HEK293T (cell line): ENCODE results near the gene DUSP14.

ENCODE experiments used
- CTCF ChIA-PET: fragments of 350-600 bp; formaldehyde crosslinking; extraction: SDS; loops from one replicate; lab custom pipeline; 2021; ENCODE audit warnings: antibody characterized with exemption, inconsistent platforms; lab: Yijun Ruan, JAX
- POLR2A ChIA-PET: fragments of 350-600 bp; formaldehyde crosslinking; extraction: SDS; loops from one replicate; lab custom pipeline; 2020; ENCODE audit warnings: antibody characterized with exemption, inconsistent platforms; lab: Yijun Ruan, JAX
- DNase-seq: peaks from one replicate; pipeline ENCODE4 v3.0.0; 2012; ENCODE audit warnings: mixed read lengths; ENCODE audit errors: extremely low spot score
- ARNT ChIP-seq: fragments of 450-650 bp; IDR thresholded peaks from 2 replicates; pipeline ENCODE4 v1.6.1; 2017; ENCODE audit warnings: mild to moderate bottlenecking
- BHLHE40 ChIP-seq: fragments of 450-650 bp; IDR thresholded peaks from 2 replicates; pipeline ENCODE4 v1.6.1; 2016; ENCODE audit warnings: mild to moderate bottlenecking, moderate library complexity, borderline replicate concordance
- CTBP1 ChIP-seq: fragments of 450-650 bp; IDR thresholded peaks from 2 replicates; pipeline ENCODE4 v1.6.1; 2016; ENCODE audit warnings: borderline replicate concordance
- ELF4 ChIP-seq: fragments of 450-650 bp; IDR thresholded peaks from 2 replicates; pipeline ENCODE4 v1.6.1; 2017; ENCODE audit warnings: antibody characterized with exemption
- FOXA1 ChIP-seq: fragments of 450-650 bp; IDR thresholded peaks from 2 replicates; pipeline ENCODE4 v1.6.1; 2016; ENCODE audit warnings: mild to moderate bottlenecking
- FOXK2 ChIP-seq: fragments of 450-650 bp; IDR thresholded peaks from 2 replicates; pipeline ENCODE4 v1.6.1; 2016; ENCODE audit warnings: mild to moderate bottlenecking
- FOXM1 ChIP-seq: fragments of 450-650 bp; IDR thresholded peaks from 2 replicates; pipeline ENCODE4 v1.6.1; 2017; ENCODE audit warnings: mild to moderate bottlenecking, borderline replicate concordance
- HDGF ChIP-seq: fragments of 450-650 bp; IDR thresholded peaks from 2 replicates; pipeline ENCODE4 v1.6.1; 2017; ENCODE audit warnings: antibody characterized with exemption, borderline replicate concordance
- L3MBTL2 ChIP-seq: fragments of 450-650 bp; conservative IDR thresholded peaks from 2 replicates; pipeline ENCODE4 v1.6.1; 2016; ENCODE audit warnings: mild to moderate bottlenecking
- LEF1 ChIP-seq: fragments of 450-650 bp; IDR thresholded peaks from 2 replicates; pipeline ENCODE4 v1.6.1; 2017; ENCODE audit warnings: mild to moderate bottlenecking, borderline replicate concordance
- NFRKB ChIP-seq: fragments of 450-650 bp; IDR thresholded peaks from 2 replicates; pipeline ENCODE4 v1.6.1; 2016; ENCODE audit warnings: mild to moderate bottlenecking, moderate library complexity
- SP1 ChIP-seq: fragments of 450-650 bp; IDR thresholded peaks from 2 replicates; pipeline ENCODE4 v1.6.1; 2017
- SUZ12 ChIP-seq: fragments of 450-650 bp; IDR thresholded peaks from 2 replicates; pipeline ENCODE4 v1.6.1; 2016; ENCODE audit warnings: mild to moderate bottlenecking
- TARDBP ChIP-seq: fragments of 450-650 bp; IDR thresholded peaks from 2 replicates; pipeline ENCODE4 v1.6.1; 2016
- ZNF384 ChIP-seq: fragments of 450-650 bp; IDR thresholded peaks from 2 replicates; pipeline ENCODE4 v1.6.1; 2016
- TF ChIP-seq, protein P1 (sequence below): fragments of 450-650 bp; IDR thresholded peaks from 2 replicates; pipeline ENCODE4 v1.6.1; 2016

The DUSP14 gene

DNA sequence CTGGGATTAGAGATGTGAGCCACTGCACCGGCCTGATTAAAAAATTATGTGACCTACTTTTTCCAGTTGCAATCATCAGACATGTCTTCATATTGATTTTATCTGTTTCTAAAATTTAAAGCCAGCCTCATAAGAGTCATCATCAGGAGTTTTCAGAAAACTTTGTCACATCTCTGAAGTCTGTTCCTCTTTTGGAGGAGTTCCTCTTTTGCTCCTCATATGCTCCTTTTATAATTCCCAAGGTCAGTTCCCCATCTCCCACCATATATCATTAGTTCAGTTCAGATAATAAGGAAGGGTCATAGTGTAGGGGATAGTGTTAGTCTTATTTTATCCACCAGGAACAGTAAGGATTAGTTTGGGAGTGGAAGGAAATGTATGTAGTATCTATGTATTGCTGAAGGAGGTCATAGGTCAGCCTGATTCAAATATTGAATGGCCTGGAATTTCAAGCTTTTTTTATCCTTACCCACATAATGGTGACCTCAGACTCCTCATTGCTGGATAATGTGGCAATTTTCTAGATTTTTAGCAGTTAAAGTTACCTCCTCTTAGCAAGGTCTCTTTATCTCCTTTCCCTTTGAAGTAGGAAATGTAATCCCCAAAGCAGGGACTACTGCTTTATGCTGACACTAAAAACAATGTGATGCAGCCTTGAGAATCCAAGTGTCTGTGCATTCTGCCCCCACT is 13.8 kb upstream of the DUSP14 start:
- ChIA-PET CTCF (interaction anchor here (0.6 kb wide), 1 partner anchor 16 kb away, joined by 6 read pairs; no protein-coding TSS in a partner anchor), POLR2A (no interaction called here)
- DNase-seq, result no peak

DNA sequence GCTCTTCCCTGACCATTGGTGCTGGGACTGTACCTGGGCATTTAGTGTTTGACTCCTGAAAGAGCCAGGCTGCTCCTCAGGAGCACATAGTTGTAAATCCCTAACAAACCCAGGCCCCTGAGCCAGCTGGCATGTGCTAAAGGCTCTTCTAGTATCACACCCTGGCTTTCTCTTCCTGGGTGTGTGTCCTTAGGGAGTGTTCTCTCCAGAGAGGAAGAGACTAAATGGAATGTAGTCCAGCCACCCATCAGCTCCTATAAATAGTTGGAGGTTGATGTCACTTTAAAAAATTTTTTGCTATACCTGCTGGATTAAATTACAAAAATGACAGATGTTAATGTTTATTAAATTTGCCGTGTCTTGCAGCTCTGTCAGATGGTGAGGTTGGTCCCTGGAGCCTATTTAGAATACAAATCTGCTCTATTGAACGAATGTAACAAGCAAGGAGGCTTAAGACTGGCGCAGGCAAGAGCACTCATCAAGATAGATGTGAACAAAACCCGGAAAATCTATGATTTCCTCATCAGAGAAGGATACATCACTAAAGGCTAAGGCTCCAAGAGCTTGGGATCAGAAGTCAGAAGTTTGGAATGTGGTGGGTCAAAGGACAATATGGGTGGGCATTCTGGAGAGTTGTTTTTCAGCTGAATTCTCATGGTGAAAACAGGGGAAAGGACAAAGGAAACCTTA is 13.1 kb upstream of the DUSP14 start:
- ChIA-PET POLR2A (interaction anchor here (1.1 kb wide), 1 partner anchor 13 kb away, joined by 3 read pairs; the partner anchor contains the start of gene DUSP14), CTCF (interaction anchor here (0.6 kb wide), 1 partner anchor 16 kb away, joined by 6 read pairs; no protein-coding TSS in a partner anchor)
- no peak for DNase-seq
- TF ChIP-seq, protein P1, sequence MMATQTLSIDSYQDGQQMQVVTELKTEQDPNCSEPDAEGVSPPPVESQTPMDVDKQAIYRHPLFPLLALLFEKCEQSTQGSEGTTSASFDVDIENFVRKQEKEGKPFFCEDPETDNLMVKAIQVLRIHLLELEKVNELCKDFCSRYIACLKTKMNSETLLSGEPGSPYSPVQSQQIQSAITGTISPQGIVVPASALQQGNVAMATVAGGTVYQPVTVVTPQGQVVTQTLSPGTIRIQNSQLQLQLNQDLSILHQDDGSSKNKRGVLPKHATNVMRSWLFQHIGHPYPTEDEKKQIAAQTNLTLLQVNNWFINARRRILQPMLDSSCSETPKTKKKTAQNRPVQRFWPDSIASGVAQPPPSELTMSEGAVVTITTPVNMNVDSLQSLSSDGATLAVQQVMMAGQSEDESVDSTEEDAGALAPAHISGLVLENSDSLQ, result no peak
- TF ChIP-seq NFRKB, result no peak
- no peak for TF ChIP-seq CTBP1
- no peak for TF ChIP-seq HDGF
- no peak for TF ChIP-seq FOXM1
- TF ChIP-seq ARNT, result no peak
- no peak for TF ChIP-seq FOXK2
- TF ChIP-seq L3MBTL2, result no peak
- no peak for TF ChIP-seq TARDBP
- no peak for TF ChIP-seq SUZ12
- TF ChIP-seq FOXA1, result no peak
- TF ChIP-seq ZNF384, result no peak
- no peak for TF ChIP-seq BHLHE40
- TF ChIP-seq ELF4, result no peak
- TF ChIP-seq SP1, result no peak
- TF ChIP-seq LEF1, result no peak

More for the DNA sequence above, 13.8 kb upstream of the DUSP14 start:
- TF ChIP-seq, protein P1, result no peak
- TF ChIP-seq BHLHE40, result no peak
- no peak for TF ChIP-seq LEF1
- no peak for TF ChIP-seq SP1

DNA sequence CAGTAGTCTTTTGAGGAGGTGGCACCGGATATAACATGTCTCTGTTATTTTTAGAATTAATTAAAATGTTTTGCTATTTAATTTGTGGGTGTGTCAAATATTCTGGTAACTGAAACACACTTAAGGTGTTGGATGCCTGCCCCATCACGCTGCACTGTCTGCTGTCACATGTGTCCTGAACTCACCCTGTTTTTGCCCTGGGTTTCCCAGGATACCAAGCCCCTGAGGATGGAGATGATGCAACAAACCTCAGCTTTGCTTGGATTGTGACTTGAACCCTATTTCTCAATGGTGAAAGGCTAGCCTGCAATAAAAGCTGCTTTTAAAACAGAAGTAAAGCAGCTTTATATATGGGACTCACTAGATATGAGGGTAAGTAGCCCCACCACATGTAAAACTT is 11.5 kb upstream of the DUSP14 start:
- ChIA-PET CTCF (no interaction called here), POLR2A (no interaction called here)
- no peak for DNase-seq
- no peak for TF ChIP-seq L3MBTL2
- no peak for TF ChIP-seq CTBP1
- TF ChIP-seq NFRKB, result no peak
- TF ChIP-seq, protein P1, result no peak
- TF ChIP-seq ARNT, result no peak
- no peak for TF ChIP-seq BHLHE40
- no peak for TF ChIP-seq SP1
- TF ChIP-seq FOXA1, result no peak
- TF ChIP-seq FOXM1, result no peak
- TF ChIP-seq SUZ12, result no peak
- no peak for TF ChIP-seq ZNF384
- TF ChIP-seq LEF1, result no peak
- no peak for TF ChIP-seq FOXK2
- TF ChIP-seq ELF4, result no peak
- no peak for TF ChIP-seq HDGF
- no peak for TF ChIP-seq TARDBP

DNA sequence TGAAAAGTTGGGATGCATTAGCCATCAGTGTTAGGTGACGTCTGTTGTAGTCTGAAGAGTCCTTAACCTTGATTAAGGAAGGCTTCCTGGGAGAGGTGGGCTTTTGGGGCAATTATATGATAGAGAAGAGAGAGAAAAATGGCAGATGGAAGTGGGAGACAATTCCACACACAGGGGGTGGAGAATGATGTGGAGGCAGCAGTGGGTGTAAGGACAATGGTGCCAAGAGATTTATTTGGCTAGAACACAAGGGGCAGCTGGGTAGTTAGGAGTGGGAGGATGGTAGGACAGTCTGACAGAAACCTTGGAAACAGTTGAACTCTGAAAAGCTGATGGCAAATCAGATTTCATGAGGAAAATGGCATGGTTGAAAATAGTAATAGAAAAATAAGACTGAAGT is 10.7 kb upstream of the DUSP14 start:
- no peak for TF ChIP-seq ELF4
- no peak for TF ChIP-seq FOXA1
- TF ChIP-seq ZNF384, result no peak

DNA sequence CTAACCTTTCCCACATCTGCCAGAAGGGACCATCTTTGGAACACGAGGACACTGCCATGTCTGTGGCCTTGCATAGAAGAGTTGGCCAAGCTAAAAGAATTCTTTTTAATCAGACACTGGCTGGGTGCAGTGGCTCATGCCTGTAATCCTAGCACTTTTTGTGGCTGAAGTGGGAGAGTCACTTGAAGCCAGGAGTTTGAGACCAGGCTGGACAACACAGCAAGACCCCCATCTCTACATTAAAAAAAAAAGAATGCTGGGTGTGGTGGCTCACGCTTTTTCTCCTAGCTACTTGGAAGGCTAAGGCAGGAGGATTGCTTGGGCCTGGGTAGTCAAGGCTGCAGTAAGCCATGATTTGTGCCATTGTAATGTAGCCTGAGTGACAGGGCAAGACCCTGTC is 9.3 kb upstream of the DUSP14 start:
- POLR2A ChIA-PET, result no interaction called here
- no peak for DNase-seq
- CTCF ChIA-PET, result interaction anchor here (0.7 kb wide), 1 partner anchor 10 kb away, joined by 4 read pairs; no protein-coding TSS in a partner anchor
- no peak for TF ChIP-seq ARNT
- TF ChIP-seq, protein P1, result no peak

More for the DNA sequence above, 10.7 kb upstream of the DUSP14 start:
- ChIA-PET CTCF (no interaction called here), POLR2A (no interaction called here)
- no peak for DNase-seq
